Breast epithelium (tissue), 3 donors: ENCODE results near the gene NUB1.

Experiments used
- CTCF ChIP-seq, 3 donors: fragments of 450-650 bp; IDR thresholded peaks; one replicate each; pipeline ENCODE4 v1.5.1; 2016 to 2017; ENCODE audit warnings: antibody characterized with exemption in 3 of 3, mild to moderate bottlenecking in 3 of 3, moderate library complexity in 3 of 3
- POLR2AphosphoS5 ChIP-seq, 3 donors: sonication (generic); formaldehyde crosslinking; IDR thresholded peaks; one replicate each; pipeline ENCODE4 v1.6.1; 2017; ENCODE audit warnings: antibody characterized with exemption in 3 of 3

DNA sequence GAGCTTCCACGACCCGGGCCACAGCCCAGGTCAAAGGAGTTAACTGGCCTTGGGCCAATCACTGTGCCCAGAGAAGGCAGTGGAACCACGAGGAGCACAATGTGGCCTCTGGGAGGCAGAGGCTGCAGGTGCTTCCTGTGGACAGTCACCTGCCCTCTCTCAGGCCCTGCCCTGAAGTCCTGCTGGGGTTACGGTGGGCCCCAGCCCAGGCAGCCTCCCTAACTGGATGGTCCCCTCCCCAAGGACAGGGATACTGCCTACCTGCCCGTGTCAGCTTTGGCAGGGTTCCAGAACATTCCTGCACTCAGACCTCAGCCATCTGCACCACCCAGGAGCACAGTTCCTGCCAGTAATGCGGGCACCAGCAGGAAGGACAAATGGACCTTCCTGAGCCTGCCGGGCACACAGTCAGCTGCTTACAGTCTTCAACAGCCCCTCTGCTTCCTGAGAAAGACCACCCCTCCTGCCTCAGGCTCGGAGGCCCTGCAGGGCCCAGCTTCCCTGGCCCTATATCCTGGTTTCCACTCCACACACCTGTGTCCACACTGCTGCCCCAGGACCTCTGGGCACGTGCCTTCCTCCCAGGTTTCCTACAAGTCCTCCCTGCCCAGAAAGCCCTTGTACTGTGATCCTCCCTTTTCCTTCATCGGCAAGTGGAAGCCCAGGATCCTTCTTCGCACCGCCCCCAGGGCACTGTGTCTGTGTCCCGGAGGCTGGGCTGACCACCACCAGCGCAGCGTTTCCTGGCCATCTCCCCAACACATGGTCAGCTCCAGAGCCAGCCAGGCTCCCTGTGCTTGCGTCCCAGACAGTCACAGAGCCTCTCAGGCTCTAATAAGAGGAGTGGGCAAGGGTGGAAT is 44.9 kb downstream of the NUB1 start:
- no peak for TF ChIP-seq CTCF (IDR thresholded peaks at IDR 0.05)
- TF ChIP-seq POLR2AphosphoS5 (IDR thresholded peaks at IDR 0.05), result no peak
